K562 (cell line): Measurements from ENCODE around the gene WIPF2. TPM values are rescaled to one million over a fixed set of nuclear protein-coding genes. Genes with fewer than 3 reads are reported as not detected.

Experiments used
- ATAC-seq: fragments of 200-7000 bp; cut with Tn5 transposase; 3 replicates; pipeline ENCODE4 v1.9.1; 2020; ENCODE audit warnings: moderate library complexity
- BruUV-seq: library from RNA; stranded (reverse); fragments of 400-500 nt; replicated peaks from 2 replicates; lab custom pipeline; 2021; lab: Mats Ljungman, UMichigan
- CTCF ChIA-PET: fragments of 300-600 bp; formaldehyde crosslinking; extraction: SDS; loops from one replicate; lab custom pipeline; 2021; ENCODE audit warnings: low intra/inter-chr PET ratio; lab: Yijun Ruan, JAX
- POLR2A ChIA-PET: fragments of 300-600, 350-650 bp; sonication (Branson Sonifier 250); formaldehyde crosslinking; extraction: SDS; loops from one replicate; lab custom pipeline; 2021; ENCODE audit warnings: antibody characterized with exemption, inconsistent platforms; lab: Yijun Ruan, JAX
- DNase-seq, 4 experiments: peaks; one replicate each; pipeline versions ENCODE4 v3.0.0 to v3.0.0-alpha.2; 2011 to 2018; ENCODE audit warnings: low spot score in 3 of 4, mixed read lengths in 3 of 4; ENCODE audit errors: extremely low read depth in 1 of 4
- FAIRE-seq: peaks from 2 replicates; lab custom pipeline; 2011; peaks lifted over from hg19 to GRCh38; lab: Jason Lieb, UNC
- H2AFZ ChIP-seq: 2 replicates; pipeline ENCODE4 v1.6.0; 2011; ENCODE audit warnings: low read depth, low read length, control low read depth, inconsistent platforms
- H3K27ac ChIP-seq: fragments of 200-600 bp; 3 replicates; pipeline ENCODE4 v1.8.0; 2011; ENCODE audit warnings: low read depth, mild to moderate bottlenecking, control low read depth, inconsistent platforms, low read length, moderate library complexity, mixed read lengths; ENCODE audit errors: extremely low read depth
- H3K27me3 ChIP-seq, 2 experiments: fragments of 300-600 bp in 1 of 2; 2 replicates in 1 of 2; 3 replicates in 1 of 2; pipeline versions ENCODE4 v1.6.0 to v1.8.0; 2011; ENCODE audit warnings: inconsistent platforms in 2 of 2, low read length in 2 of 2, mild to moderate bottlenecking in 1 of 2, mixed read lengths in 1 of 2, moderate library complexity in 1 of 2; ENCODE audit not compliant: control insufficient read depth in 2 of 2, insufficient read depth in 2 of 2
- H3K36me3 ChIP-seq: fragments of 300-600 bp; 3 replicates; pipeline ENCODE4 v1.8.0; 2011; ENCODE audit warnings: mild to moderate bottlenecking, low read length, inconsistent platforms; ENCODE audit not compliant: control insufficient read depth, insufficient read depth
- H3K4me1 ChIP-seq, 2 experiments: fragments of 200-600 bp in 1 of 2; replicated peaks in 1 of 2; 2 replicates in 1 of 2; 3 replicates in 1 of 2; pipeline versions ENCODE4 v1.5.1 to v1.8.0; 2011; ENCODE audit warnings: inconsistent platforms in 2 of 2, low read length in 2 of 2, mild to moderate bottlenecking in 1 of 2, mixed read lengths in 1 of 2, moderate library complexity in 1 of 2; ENCODE audit not compliant: control insufficient read depth in 2 of 2, insufficient read depth in 2 of 2
- H3K4me2 ChIP-seq: 2 replicates; pipeline ENCODE4 v1.6.1; 2011; ENCODE audit warnings: low read length, control low read depth, inconsistent platforms, mixed read lengths; ENCODE audit not compliant: insufficient read depth
- H3K4me3 ChIP-seq: fragments of 200-600 bp; sonication (generic), shearing (Covaris generic); 2 replicates; pipeline ENCODE4 v1.5.1; 2016; ENCODE audit warnings: control low read depth, inconsistent platforms
- H3K79me2 ChIP-seq: fragments of 200-600 bp; 3 replicates; pipeline ENCODE4 v1.8.0; 2011; ENCODE audit warnings: low read length, inconsistent platforms; ENCODE audit not compliant: control insufficient read depth, insufficient read depth
- H3K9ac ChIP-seq, 2 experiments: 2 replicates each; pipeline versions ENCODE4 v1.6.0 to v1.6.1; 2011; ENCODE audit warnings: low read depth in 2 of 2, low read length in 2 of 2, control low read depth in 1 of 2, inconsistent platforms in 1 of 2, mild to moderate bottlenecking in 1 of 2, mixed read lengths in 1 of 2; ENCODE audit not compliant: insufficient read depth in 1 of 2
- H3K9me1 ChIP-seq: one replicate; pipeline ENCODE4 v1.6.0; 2011; ENCODE audit warnings: inconsistent platforms, mild to moderate bottlenecking, low read length, moderate library complexity; ENCODE audit not compliant: control insufficient read depth, insufficient read depth
- H3K9me3 ChIP-seq: replicated peaks from 2 replicates; pipeline ENCODE4 v1.5.1; 2011; ENCODE audit warnings: low read depth, low read length, inconsistent platforms; ENCODE audit not compliant: control insufficient read depth, insufficient read depth
- H4K20me1 ChIP-seq: replicated peaks from 2 replicates; pipeline ENCODE4 v1.6.1; 2011; ENCODE audit warnings: low read length, inconsistent platforms, mixed read lengths; ENCODE audit not compliant: control insufficient read depth, insufficient read depth
- PHF8 ChIP-seq: fragments of 200-600 bp; sonication (generic); IDR thresholded peaks from 2 replicates; pipeline ENCODE4 v1.6.1; 2012; ENCODE audit warnings: mixed run types, mild to moderate bottlenecking, inconsistent platforms, low read length, moderate library complexity, borderline replicate concordance
- POLR2AphosphoS5 ChIP-seq: IDR thresholded peaks from 2 replicates; pipeline ENCODE4 v1.6.1; 2011; ENCODE audit warnings: mild to moderate bottlenecking, low read depth, low read length, moderate library complexity; ENCODE audit not compliant: control insufficient read depth, insufficient read depth
- RBBP5 ChIP-seq: fragments of 200-600 bp; sonication (generic); IDR thresholded peaks from 2 replicates; pipeline ENCODE4 v1.6.1; 2012; ENCODE audit warnings: borderline replicate concordance, mild to moderate bottlenecking, low read length, control low read depth, inconsistent platforms; ENCODE audit not compliant: insufficient read depth, poor library complexity, severe bottlenecking
- SAFB2 ChIP-seq: fragments of 200-400 bp; formaldehyde crosslinking; IDR thresholded peaks from 2 replicates; pipeline ENCODE4 v1.6.1; 2018; ENCODE audit warnings: borderline replicate concordance, low read length, low read depth, moderate library complexity; ENCODE audit not compliant: severe bottlenecking
- TSC22D4 ChIP-seq: fragments of 450-650 bp; IDR thresholded peaks from 2 replicates; pipeline ENCODE4 v1.6.1; 2016; ENCODE audit warnings: missing genetic modification characterization, missing biosample characterization, control low read depth
- ZBTB7A ChIP-seq: IDR thresholded peaks from 2 replicates; pipeline ENCODE4 v1.6.1; 2011; ENCODE audit warnings: low read depth, mild to moderate bottlenecking, low read length, moderate library complexity, borderline replicate concordance; ENCODE audit not compliant: control insufficient read depth
- ZNF431 ChIP-seq: sonication (generic); formaldehyde crosslinking; IDR thresholded peaks from 2 replicates; pipeline ENCODE4 v1.8.0; 2022; ENCODE audit warnings: mild to moderate bottlenecking, missing genetic modification reagents
- WGBS: fragments of 100-300 bp; shearing (Covaris generic); methylation state at CpG from one replicate; pipeline ENCODE4 v1.1.6; 2016; ENCODE audit warnings: low coverage, mixed read lengths; ENCODE audit not compliant: insufficient coverage; ENCODE audit errors: missing lambda C conversion rate; 5-methylcytosine and 5-hydroxymethylcytosine counted together
- in situ Hi-C: fragments of 300-500 bp; cut with MboI; formaldehyde crosslinking; loops from 4 replicates; pipeline ENCODE4 v1.15.0; 2018; ENCODE audit warnings: inconsistent platforms, mixed read lengths
- intact Hi-C: fragments of 100-400 bp; cut with micrococcal nuclease; formaldehyde crosslinking; loops from 2 replicates; pipeline ENCODE4 v1.14.2; 2022
- polyA plus RNA-seq, 8 experiments: library from polyadenylated mRNA; depleted of rRNA in 4 of 8; stranded (reverse) in 5 of 8; unstranded in 3 of 8; fragments of >200 nt; fragmentation: Nextera tagmentation in 2 of 8; fragmentation: Illumina TruSeq in 1 of 8; extraction: Ambion mirVana in 2 of 8; extraction: Trizol in 1 of 8; gene quantifications; 2 replicates each; pipeline versions ENCODE4 v1.2.1 to v1.2.3, GENCODE V29; 2011 to 2014; ENCODE audit warnings: inconsistent platforms in 1 of 8, missing spikeins in 1 of 8
- total RNA-seq, 7 experiments: library from RNA; depleted of rRNA in 6 of 7; stranded (reverse); fragments of >200 nt in 6 of 7; fragmentation: Illumina TruSeq in 2 of 7; extraction: Trizol in 2 of 7; gene quantifications; 2 replicates each; pipeline versions ENCODE4 v1.2.1 to v1.2.3, GENCODE V29; 2011 to 2021; ENCODE audit warnings: low replicate concordance in 1 of 7
- TF ChIP-seq, protein P1 (sequence below): fragments of 250-450 bp; sonication (Bioruptor Pico); IDR thresholded peaks from 2 replicates; pipeline ENCODE4 v1.5.0; 2021; ENCODE audit warnings: mild to moderate bottlenecking, moderate library complexity
- TF ChIP-seq, protein P2 (sequence below): fragments of 450-650 bp; conservative IDR thresholded peaks from 2 replicates; pipeline ENCODE4 v1.6.1; 2016; ENCODE audit warnings: missing genetic modification characterization, low read depth, mild to moderate bottlenecking, control low read depth, missing compliant biosample characterization
- TF ChIP-seq, protein P3 (sequence below): fragments of 200-800 bp; sonication (Bioruptor generic); IDR thresholded peaks from 2 replicates; pipeline ENCODE4 v1.6.1; 2017; ENCODE audit warnings: missing genetic modification characterization, missing compliant biosample characterization
- TF ChIP-seq, protein P4 (sequence below): sonication (generic); formaldehyde crosslinking; IDR thresholded peaks from 2 replicates; pipeline ENCODE4 v1.8.0; 2022; ENCODE audit warnings: mild to moderate bottlenecking, missing genetic modification reagents

Gene WIPF2
- total and polyA plus RNA-seq, 9 of the 15 experiments (the other 6 are each of a cell fraction or from before 2014, with no cell fraction given) = 3.6 to 15.0 (median 5.3) TPM

DNA sequence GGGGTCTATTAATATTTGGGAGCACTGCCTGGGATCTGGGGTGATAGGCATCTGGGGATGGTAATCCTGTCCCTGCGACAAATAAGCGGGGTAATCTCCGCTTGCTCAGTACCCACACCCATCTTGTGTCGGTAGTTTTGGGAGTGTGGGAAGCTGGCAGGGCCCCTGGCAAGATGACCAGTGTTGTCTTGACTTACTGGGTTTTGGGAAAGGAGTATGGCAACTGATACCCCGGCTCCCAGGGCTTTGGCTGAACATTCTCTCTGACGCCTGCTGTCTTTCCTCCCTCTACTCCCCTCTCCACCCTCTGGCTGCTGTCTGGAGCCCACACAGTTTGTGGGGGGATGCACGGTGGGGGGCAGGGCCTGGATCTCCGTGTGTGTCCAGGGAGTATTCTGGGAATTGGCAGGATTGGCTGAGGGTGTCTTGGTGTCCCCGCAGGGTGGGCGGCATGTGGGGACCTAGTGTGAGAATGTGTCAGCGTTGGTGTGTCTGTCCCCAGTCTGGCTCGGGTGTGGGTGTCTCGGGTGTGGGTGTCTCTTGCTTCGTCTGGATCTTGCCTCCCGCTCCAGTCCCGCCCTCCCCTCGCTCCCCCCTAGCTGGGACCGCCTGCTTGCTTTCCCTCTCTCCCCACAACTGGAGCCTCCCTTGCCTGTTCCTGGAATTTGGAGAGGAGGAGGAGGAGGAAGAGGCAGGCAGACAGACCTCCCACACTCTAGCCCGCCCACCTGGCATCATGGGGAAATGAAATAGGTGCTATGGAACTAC, 101.8 kb downstream of the WIPF2 start:
- Histone ChIP-seq H3K9me3 (no peaks in the 10 kb centered on the region), H3K4me1 (peaks cover 55 to 77% of the 10 kb centered on the region in 2 experiments), H3K4me3 (peak overlapping the region; percentile 15; the same call in 1 of the 2 replicates), H3K9ac (peak overlapping the region in 1 of 2 experiments; percentile 82; a peak in 3 of 4 replicates), H2AFZ (no peak overlapping the region), H3K27ac (peak overlapping the region; percentile 23; the same call in 2 of the 3 replicates), H4K20me1 (peaks cover 3% of the 10 kb centered on the region; the same call in 1 of the 2 replicates), H3K79me2 (peaks cover 74% of the 10 kb centered on the region), H3K9me1 (peaks cover 6% of the 10 kb centered on the region), H3K4me2 (peak overlapping the region; percentile 89), H3K27me3 (no peaks in the 10 kb centered on the region), H3K36me3 (no peaks in the 10 kb centered on the region)
- no TSS peak for BruUV-seq
- intact Hi-C loops = no loop called here
- in situ Hi-C loops = no loop called here
- no peak for ATAC-seq
- FAIRE-seq = no peak
- DNase-seq = peak in 3 of 4 experiments; percentile 57 to 64 (median 62)
- POLR2A ChIA-PET = interaction anchor here (0.7 to 1.1 kb wide), 3 partner anchors 10 to 123 kb away, joined by 3 to 5 read pairs (median 5); no protein-coding TSS in a partner anchor
- 36% methylated on average over 9 of the region's 19 CpGs for WGBS
- CTCF ChIA-PET = no interaction called here
- no peak for TF ChIP-seq TSC22D4
- TF ChIP-seq POLR2AphosphoS5 = no peak
- no peak for TF ChIP-seq SAFB2
- no peak for TF ChIP-seq ZNF431 (CRISPR knock-in tag)
- TF ChIP-seq, protein P1, sequence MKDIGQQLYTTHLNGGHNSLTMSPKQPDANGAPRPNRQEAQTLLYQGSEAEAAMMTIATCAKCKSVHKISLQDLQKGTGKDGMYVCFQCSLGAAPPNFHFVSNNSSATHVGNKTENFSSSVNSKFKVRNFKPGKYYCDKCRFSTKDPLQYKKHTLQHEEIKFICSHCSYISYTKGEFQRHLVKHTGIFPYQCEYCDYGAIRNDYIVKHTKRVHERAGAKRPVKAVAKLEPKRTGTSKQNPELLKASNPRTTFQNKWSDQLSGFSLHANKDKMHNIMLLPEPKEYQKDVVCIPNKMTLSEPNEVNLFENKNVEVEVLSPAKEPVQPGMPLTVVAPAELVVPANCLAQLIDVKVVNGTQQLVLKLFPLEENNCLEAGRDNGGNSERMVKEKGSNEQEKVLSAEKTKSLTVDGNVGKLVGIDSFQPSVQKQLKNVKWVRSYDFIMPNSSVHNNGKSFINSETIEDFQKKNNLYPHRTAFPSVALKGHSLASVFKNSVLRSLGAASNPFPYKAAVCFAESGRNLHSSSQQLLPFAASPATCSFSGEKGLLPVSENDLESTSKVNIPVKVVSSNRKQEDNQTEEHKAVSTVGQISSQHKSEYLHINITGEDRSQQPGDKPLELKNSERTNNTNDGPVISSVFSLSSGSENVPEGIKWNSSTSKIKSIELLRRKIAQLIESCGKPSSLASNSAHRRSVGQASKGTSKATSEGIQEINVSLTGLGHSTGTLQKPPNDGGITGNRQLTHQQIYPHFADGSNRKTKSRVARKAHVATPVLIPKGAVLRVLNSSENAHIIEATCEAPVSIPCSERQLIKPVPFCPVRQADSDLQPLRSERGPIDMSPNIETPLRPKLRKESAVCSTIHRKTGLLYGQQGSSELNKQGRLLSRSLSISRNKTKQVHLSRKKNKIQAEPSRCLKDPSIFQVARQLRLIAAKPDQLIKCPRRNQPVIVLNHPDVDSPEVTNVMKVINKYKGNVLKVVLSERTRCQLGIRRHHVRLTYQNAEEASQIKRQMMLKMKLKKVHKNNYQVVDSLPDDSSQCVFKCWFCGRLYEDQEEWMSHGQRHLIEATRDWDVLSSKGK (CRISPR knock-in tag) = no peak
- TF ChIP-seq, protein P2, sequence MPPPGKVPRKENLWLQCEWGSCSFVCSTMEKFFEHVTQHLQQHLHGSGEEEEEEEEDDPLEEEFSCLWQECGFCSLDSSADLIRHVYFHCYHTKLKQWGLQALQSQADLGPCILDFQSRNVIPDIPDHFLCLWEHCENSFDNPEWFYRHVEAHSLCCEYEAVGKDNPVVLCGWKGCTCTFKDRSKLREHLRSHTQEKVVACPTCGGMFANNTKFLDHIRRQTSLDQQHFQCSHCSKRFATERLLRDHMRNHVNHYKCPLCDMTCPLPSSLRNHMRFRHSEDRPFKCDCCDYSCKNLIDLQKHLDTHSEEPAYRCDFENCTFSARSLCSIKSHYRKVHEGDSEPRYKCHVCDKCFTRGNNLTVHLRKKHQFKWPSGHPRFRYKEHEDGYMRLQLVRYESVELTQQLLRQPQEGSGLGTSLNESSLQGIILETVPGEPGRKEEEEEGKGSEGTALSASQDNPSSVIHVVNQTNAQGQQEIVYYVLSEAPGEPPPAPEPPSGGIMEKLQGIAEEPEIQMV (tag) = no peak
- no peak for TF ChIP-seq PHF8
- TF ChIP-seq, protein P3, sequence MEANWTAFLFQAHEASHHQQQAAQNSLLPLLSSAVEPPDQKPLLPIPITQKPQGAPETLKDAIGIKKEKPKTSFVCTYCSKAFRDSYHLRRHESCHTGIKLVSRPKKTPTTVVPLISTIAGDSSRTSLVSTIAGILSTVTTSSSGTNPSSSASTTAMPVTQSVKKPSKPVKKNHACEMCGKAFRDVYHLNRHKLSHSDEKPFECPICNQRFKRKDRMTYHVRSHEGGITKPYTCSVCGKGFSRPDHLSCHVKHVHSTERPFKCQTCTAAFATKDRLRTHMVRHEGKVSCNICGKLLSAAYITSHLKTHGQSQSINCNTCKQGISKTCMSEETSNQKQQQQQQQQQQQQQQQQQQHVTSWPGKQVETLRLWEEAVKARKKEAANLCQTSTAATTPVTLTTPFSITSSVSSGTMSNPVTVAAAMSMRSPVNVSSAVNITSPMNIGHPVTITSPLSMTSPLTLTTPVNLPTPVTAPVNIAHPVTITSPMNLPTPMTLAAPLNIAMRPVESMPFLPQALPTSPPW (CRISPR knock-in tag) = peak; percentile 46
- TF ChIP-seq, protein P4, sequence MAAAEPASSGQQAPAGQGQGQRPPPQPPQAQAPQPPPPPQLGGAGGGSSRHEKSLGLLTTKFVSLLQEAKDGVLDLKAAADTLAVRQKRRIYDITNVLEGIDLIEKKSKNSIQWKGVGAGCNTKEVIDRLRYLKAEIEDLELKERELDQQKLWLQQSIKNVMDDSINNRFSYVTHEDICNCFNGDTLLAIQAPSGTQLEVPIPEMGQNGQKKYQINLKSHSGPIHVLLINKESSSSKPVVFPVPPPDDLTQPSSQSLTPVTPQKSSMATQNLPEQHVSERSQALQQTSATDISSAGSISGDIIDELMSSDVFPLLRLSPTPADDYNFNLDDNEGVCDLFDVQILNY = no peak
- TF ChIP-seq ZBTB7A = peak; percentile 45; the same call in 1 of the 2 replicates
- TF ChIP-seq RBBP5 = peak; percentile 36
